K562 (cell line): ENCODE data around the gene RNF4. TPM values are rescaled to one million over a fixed set of nuclear protein-coding genes. Genes with fewer than 3 reads are reported as not detected.

ENCODE experiments used
- ATAC-seq: fragments of 200-7000 bp; cut with Tn5 transposase; 3 replicates; pipeline ENCODE4 v1.9.1; 2020; ENCODE audit warnings: moderate library complexity
- BruUV-seq: library from RNA; stranded (reverse); fragments of 400-500 nt; replicated peaks from 2 replicates; lab custom pipeline; 2021; lab: Mats Ljungman, UMichigan
- CTCF ChIA-PET: fragments of 300-600 bp; formaldehyde crosslinking; extraction: SDS; loops from one replicate; lab custom pipeline; 2021; ENCODE audit warnings: low intra/inter-chr PET ratio; lab: Yijun Ruan, JAX
- POLR2A ChIA-PET: fragments of 300-600, 350-650 bp; sonication (Branson Sonifier 250); formaldehyde crosslinking; extraction: SDS; loops from one replicate; lab custom pipeline; 2021; ENCODE audit warnings: antibody characterized with exemption, inconsistent platforms; lab: Yijun Ruan, JAX
- DNase-seq, 4 experiments: peaks; one replicate each; pipeline versions ENCODE4 v3.0.0 to v3.0.0-alpha.2; 2011 to 2018; ENCODE audit warnings: low spot score in 3 of 4, mixed read lengths in 3 of 4; ENCODE audit errors: extremely low read depth in 1 of 4
- FAIRE-seq: peaks from 2 replicates; lab custom pipeline; 2011; peaks lifted over from hg19 to GRCh38; lab: Jason Lieb, UNC
- H2AFZ ChIP-seq: 2 replicates; pipeline ENCODE4 v1.6.0; 2011; ENCODE audit warnings: low read depth, low read length, control low read depth, inconsistent platforms
- H3K27ac ChIP-seq: fragments of 200-600 bp; 3 replicates; pipeline ENCODE4 v1.8.0; 2011; ENCODE audit warnings: low read depth, mild to moderate bottlenecking, control low read depth, inconsistent platforms, low read length, moderate library complexity, mixed read lengths; ENCODE audit errors: extremely low read depth
- H3K27me3 ChIP-seq, 2 experiments: fragments of 300-600 bp in 1 of 2; 2 replicates in 1 of 2; 3 replicates in 1 of 2; pipeline versions ENCODE4 v1.6.0 to v1.8.0; 2011; ENCODE audit warnings: inconsistent platforms in 2 of 2, low read length in 2 of 2, mild to moderate bottlenecking in 1 of 2, mixed read lengths in 1 of 2, moderate library complexity in 1 of 2; ENCODE audit not compliant: control insufficient read depth in 2 of 2, insufficient read depth in 2 of 2
- H3K36me3 ChIP-seq: fragments of 300-600 bp; 3 replicates; pipeline ENCODE4 v1.8.0; 2011; ENCODE audit warnings: mild to moderate bottlenecking, low read length, inconsistent platforms; ENCODE audit not compliant: control insufficient read depth, insufficient read depth
- H3K4me1 ChIP-seq, 2 experiments: fragments of 200-600 bp in 1 of 2; replicated peaks in 1 of 2; 2 replicates in 1 of 2; 3 replicates in 1 of 2; pipeline versions ENCODE4 v1.5.1 to v1.8.0; 2011; ENCODE audit warnings: inconsistent platforms in 2 of 2, low read length in 2 of 2, mild to moderate bottlenecking in 1 of 2, mixed read lengths in 1 of 2, moderate library complexity in 1 of 2; ENCODE audit not compliant: control insufficient read depth in 2 of 2, insufficient read depth in 2 of 2
- H3K4me2 ChIP-seq: 2 replicates; pipeline ENCODE4 v1.6.1; 2011; ENCODE audit warnings: low read length, control low read depth, inconsistent platforms, mixed read lengths; ENCODE audit not compliant: insufficient read depth
- H3K4me3 ChIP-seq: fragments of 200-600 bp; sonication (generic), shearing (Covaris generic); 2 replicates; pipeline ENCODE4 v1.5.1; 2016; ENCODE audit warnings: control low read depth, inconsistent platforms
- H3K79me2 ChIP-seq: fragments of 200-600 bp; 3 replicates; pipeline ENCODE4 v1.8.0; 2011; ENCODE audit warnings: low read length, inconsistent platforms; ENCODE audit not compliant: control insufficient read depth, insufficient read depth
- H3K9ac ChIP-seq, 2 experiments: 2 replicates each; pipeline versions ENCODE4 v1.6.0 to v1.6.1; 2011; ENCODE audit warnings: low read depth in 2 of 2, low read length in 2 of 2, control low read depth in 1 of 2, inconsistent platforms in 1 of 2, mild to moderate bottlenecking in 1 of 2, mixed read lengths in 1 of 2; ENCODE audit not compliant: insufficient read depth in 1 of 2
- H3K9me1 ChIP-seq: one replicate; pipeline ENCODE4 v1.6.0; 2011; ENCODE audit warnings: inconsistent platforms, mild to moderate bottlenecking, low read length, moderate library complexity; ENCODE audit not compliant: control insufficient read depth, insufficient read depth
- H3K9me3 ChIP-seq: replicated peaks from 2 replicates; pipeline ENCODE4 v1.5.1; 2011; ENCODE audit warnings: low read depth, low read length, inconsistent platforms; ENCODE audit not compliant: control insufficient read depth, insufficient read depth
- H4K20me1 ChIP-seq: replicated peaks from 2 replicates; pipeline ENCODE4 v1.6.1; 2011; ENCODE audit warnings: low read length, inconsistent platforms, mixed read lengths; ENCODE audit not compliant: control insufficient read depth, insufficient read depth
- CHAMP1 ChIP-seq: fragments of 450-650 bp; IDR thresholded peaks from 2 replicates; pipeline ENCODE4 v1.6.1; 2016; ENCODE audit warnings: mild to moderate bottlenecking
- CREB1 ChIP-seq, 2 experiments: sonication (generic) in 1 of 2; formaldehyde crosslinking in 1 of 2; IDR thresholded peaks; 2 replicates each; pipeline versions ENCODE4 v1.6.1 to v1.8.0; 2012 to 2022; ENCODE audit warnings: inconsistent platforms in 1 of 2, mild to moderate bottlenecking in 1 of 2, missing genetic modification reagents in 1 of 2, moderate library complexity in 1 of 2
- CREM ChIP-seq: IDR thresholded peaks from 2 replicates; pipeline ENCODE4 v1.6.1; 2014; ENCODE audit warnings: antibody characterized with exemption, low read depth
- CXXC5 ChIP-seq: fragments of 250-450 bp; sonication (Bioruptor Pico); IDR thresholded peaks from 2 replicates; pipeline ENCODE4 v1.8.0; 2022; ENCODE audit warnings: inconsistent platforms, mild to moderate bottlenecking, moderate library complexity
- E2F6 ChIP-seq, 2 experiments: IDR thresholded peaks; 2 replicates each; pipeline ENCODE4 v1.6.1; 2011; ENCODE audit warnings: borderline replicate concordance in 1 of 2, control low read depth in 1 of 2, low read depth in 1 of 2, low read length in 1 of 2, mild to moderate bottlenecking in 1 of 2, mixed read lengths in 1 of 2, moderate library complexity in 1 of 2; ENCODE audit not compliant: insufficient read depth in 1 of 2, insufficient read length in 1 of 2, poor library complexity in 1 of 2, severe bottlenecking in 1 of 2; ENCODE audit errors: extremely low read depth in 1 of 2
- EP400 ChIP-seq: fragments of 450-650 bp; IDR thresholded peaks from 2 replicates; pipeline ENCODE4 v1.6.1; 2017; ENCODE audit warnings: antibody characterized with exemption, mild to moderate bottlenecking, moderate library complexity
- HMGN3 ChIP-seq: IDR thresholded peaks from 2 replicates; pipeline ENCODE4 v1.6.1; 2011; ENCODE audit warnings: borderline replicate concordance, low read depth, mild to moderate bottlenecking, mixed read lengths, low read length; ENCODE audit not compliant: insufficient read length; ENCODE audit errors: extremely low read depth
- MAZ ChIP-seq, 2 experiments: fragments of 450-650 bp in 1 of 2; sonication (generic) in 1 of 2; formaldehyde crosslinking; IDR thresholded peaks in 1 of 2; conservative IDR thresholded peaks in 1 of 2; 2 replicates each; pipeline versions ENCODE4 v1.4.0 to v1.5.0; 2020; ENCODE audit warnings: mild to moderate bottlenecking in 1 of 2, missing genetic modification reagents in 1 of 2
- NRF1 ChIP-seq, 2 experiments: fragments of 450-650 bp; IDR thresholded peaks in 1 of 2; conservative IDR thresholded peaks in 1 of 2; 2 replicates each; pipeline ENCODE4 v1.6.1; 2014; ENCODE audit warnings: mild to moderate bottlenecking in 2 of 2
- RCOR1 ChIP-seq, 2 experiments: IDR thresholded peaks; 2 replicates each; pipeline ENCODE4 v1.6.1; 2012; ENCODE audit warnings: low read depth in 2 of 2, low read length in 2 of 2, borderline replicate concordance in 1 of 2, improper control_type of control experiment in 1 of 2
- SMARCE1 ChIP-seq: fragments of 450-650 bp; IDR thresholded peaks from 2 replicates; pipeline ENCODE4 v1.7.1; 2016; ENCODE audit warnings: mild to moderate bottlenecking
- SRSF3 ChIP-seq: fragments of 200-400 bp; formaldehyde crosslinking; IDR thresholded peaks from 2 replicates; pipeline ENCODE4 v1.6.1; 2016; ENCODE audit warnings: mild to moderate bottlenecking, low read length, moderate library complexity; ENCODE audit not compliant: insufficient read depth
- THRA ChIP-seq: fragments of 450-650 bp; IDR thresholded peaks from 2 replicates; pipeline ENCODE4 v1.6.1; 2017; ENCODE audit warnings: mild to moderate bottlenecking, moderate library complexity
- ZBTB43 ChIP-seq: sonication (generic); formaldehyde crosslinking; IDR thresholded peaks from 2 replicates; pipeline ENCODE4 v1.8.0; 2023; ENCODE audit warnings: mild to moderate bottlenecking, missing genetic modification reagents
- WGBS: fragments of 100-300 bp; shearing (Covaris generic); methylation state at CpG from one replicate; pipeline ENCODE4 v1.1.6; 2016; ENCODE audit warnings: low coverage, mixed read lengths; ENCODE audit not compliant: insufficient coverage; ENCODE audit errors: missing lambda C conversion rate; 5-methylcytosine and 5-hydroxymethylcytosine counted together
- in situ Hi-C: fragments of 300-500 bp; cut with MboI; formaldehyde crosslinking; loops from 4 replicates; pipeline ENCODE4 v1.15.0; 2018; ENCODE audit warnings: inconsistent platforms, mixed read lengths
- intact Hi-C: fragments of 100-400 bp; cut with micrococcal nuclease; formaldehyde crosslinking; loops from 2 replicates; pipeline ENCODE4 v1.14.2; 2022
- polyA plus RNA-seq, 8 experiments: library from polyadenylated mRNA; depleted of rRNA in 4 of 8; stranded (reverse) in 5 of 8; unstranded in 3 of 8; fragments of >200 nt; fragmentation: Nextera tagmentation in 2 of 8; fragmentation: Illumina TruSeq in 1 of 8; extraction: Ambion mirVana in 2 of 8; extraction: Trizol in 1 of 8; gene quantifications; 2 replicates each; pipeline versions ENCODE4 v1.2.1 to v1.2.3, GENCODE V29; 2011 to 2014; ENCODE audit warnings: inconsistent platforms in 1 of 8, missing spikeins in 1 of 8
- total RNA-seq, 7 experiments: library from RNA; depleted of rRNA in 6 of 7; stranded (reverse); fragments of >200 nt in 6 of 7; fragmentation: Illumina TruSeq in 2 of 7; extraction: Trizol in 2 of 7; gene quantifications; 2 replicates each; pipeline versions ENCODE4 v1.2.1 to v1.2.3, GENCODE V29; 2011 to 2021; ENCODE audit warnings: low replicate concordance in 1 of 7

The RNF4 gene
- total and polyA plus RNA-seq, 9 of the 15 experiments (the other 6 are each of a cell fraction or from before 2014, with no cell fraction given): 19.2 to 59.3 (median 44.8) TPM

GRCh38 chr4:2432991-2433530 is 35.8 kb upstream of the RNF4 start:
- Histone ChIP-seq H4K20me1 (no peaks in the 10 kb centered on the region), H3K79me2 (no peaks in the 10 kb centered on the region), H3K27ac (peak overlapping the region; percentile 53; the same call in 1 of the 3 replicates), H3K4me3 (no peak overlapping the region), H3K4me1 (peaks cover 14 to 44% of the 10 kb centered on the region in 2 experiments), H3K27me3 (no peaks in the 10 kb centered on the region), H3K9ac (peak overlapping the region; percentile 3 to 86; a peak in 3 of 4 replicates), H3K9me3 (no peaks in the 10 kb centered on the region), H2AFZ (peak overlapping the region; percentile 66), H3K36me3 (no peaks in the 10 kb centered on the region), H3K4me2 (0 out of 2 replicates have a peak overlapping the region, but pooled peaks have one; percentile 33), H3K9me1 (no peaks in the 10 kb centered on the region)
- intact Hi-C loops: no loop called here
- in situ Hi-C loops: no loop called here
- DNase-seq (peak; percentile 53 to 80 (median 70)), ATAC-seq (peak; percentile 96), FAIRE-seq (peak; percentile 93)
- ChIA-PET POLR2A (interaction anchor here (0.6 to 0.7 kb wide), 2 partner anchors 22 to 247 kb away, joined by 3 read pairs; no protein-coding TSS in a partner anchor), CTCF (no interaction called here)
- 28% methylated on average over 15 of the region's 20 CpGs for WGBS
- BruUV-seq: no TSS peak
- TF ChIP-seq CREM: peak; percentile 80
- TF ChIP-seq EP400: peak; percentile 17; the same call in 1 of the 2 replicates
- peak; percentile 52; the same call in 1 of the 2 replicates for TF ChIP-seq CREB1 (IDR thresholded peaks at IDR 0.05)
- no peak for TF ChIP-seq CREB1 (CRISPR knock-in tag; IDR thresholded peaks at IDR 0.05)
- TF ChIP-seq SMARCE1: peak; percentile 78
- TF ChIP-seq CXXC5: peak; percentile 36; the same call in 1 of the 2 replicates
- no peak for TF ChIP-seq CHAMP1
- no peak for TF ChIP-seq ZBTB43 (CRISPR knock-in tag)
- no peak for TF ChIP-seq SRSF3
- peak in 1 of 2 experiments; percentile 17 for TF ChIP-seq E2F6 (IDR thresholded peaks at IDR 0.05; ENCODE audit: borderline replicate concordance in 1 of 2, extremely low read depth in 1 of 2, insufficient read depth in 1 of 2, insufficient read length in 1 of 2, low read depth in 1 of 2, low read length in 1 of 2, poor library complexity in 1 of 2, severe bottlenecking in 1 of 2)
- no peak for TF ChIP-seq HMGN3
- TF ChIP-seq NRF1 (conservative IDR thresholded peaks at IDR 0.05 in 1 of 2, IDR thresholded peaks at IDR 0.05 in 1 of 2): peak; percentile 15 to 34; a peak in 3 of 4 replicates
- TF ChIP-seq THRA: no peak
- TF ChIP-seq RCOR1 (IDR thresholded peaks at IDR 0.05; ENCODE audit: borderline replicate concordance in 1 of 2, low read depth in 2 of 2, low read length in 2 of 2): peak in 1 of 2 experiments; percentile 66; a peak in 2 of 4 replicates
- TF ChIP-seq MAZ (CRISPR knock-in tag; conservative IDR thresholded peaks at IDR 0.05 in 1 of 2, IDR thresholded peaks at IDR 0.05 in 1 of 2): peak; percentile 28 to 46; a peak in 1 of 4 replicates
